Loucy (cell line): ENCODE data around the gene C22orf31.

Source experiments
- EZH2phosphoT487 ChIP-seq: fragments of 200-600 bp; IDR thresholded peaks from 2 replicates; pipeline ENCODE4 v1.6.1; 2018; ENCODE audit warnings: antibody characterized with exemption, mild to moderate bottlenecking, moderate library complexity, borderline replicate concordance
- TF ChIP-seq, protein P1 (sequence below): fragments of 200-600 bp; sonication (generic); conservative IDR thresholded peaks from 2 replicates; pipeline ENCODE4 v1.5.1; 2014; ENCODE audit warnings: mild to moderate bottlenecking, antibody characterized with exemption, low read length

DNA sequence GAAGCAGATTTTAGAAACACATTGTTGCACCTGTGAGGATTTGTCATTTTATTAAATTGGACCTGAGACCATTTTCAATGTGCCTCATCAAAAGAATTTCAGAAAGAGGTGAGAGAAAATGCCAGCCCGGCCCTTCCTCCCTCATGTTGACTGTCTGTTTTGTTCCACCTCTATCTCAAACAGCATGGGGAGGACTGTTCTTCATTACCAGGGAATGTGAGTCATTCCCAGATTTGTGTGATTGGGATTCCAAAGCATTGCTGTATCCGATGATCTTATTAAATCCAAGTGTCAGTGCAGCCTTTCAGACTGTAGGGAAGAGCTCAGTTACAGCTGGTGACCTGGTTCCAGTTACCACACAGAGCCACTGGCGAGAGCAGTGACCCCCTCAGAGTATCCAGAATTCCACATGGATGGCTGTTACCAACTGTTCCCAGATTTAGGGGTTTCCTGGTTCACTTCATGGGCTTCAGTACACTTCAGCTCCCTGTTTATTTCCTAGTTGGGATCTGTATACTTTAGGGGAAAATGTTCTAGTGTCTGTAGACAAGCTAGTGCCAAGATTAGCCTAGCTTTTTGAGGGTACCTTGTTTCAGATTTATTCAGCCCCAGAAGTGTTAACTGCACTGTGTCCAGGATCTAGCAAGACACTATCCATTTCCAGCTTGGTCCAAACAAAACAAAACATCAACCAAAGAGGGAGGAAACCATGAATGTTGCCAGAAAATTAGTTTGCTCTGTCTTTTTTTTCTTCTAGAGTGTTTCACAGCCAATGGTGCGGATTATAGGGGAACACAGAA, 32.1 kb upstream of the C22orf31 start:
- TF ChIP-seq, protein P1, sequence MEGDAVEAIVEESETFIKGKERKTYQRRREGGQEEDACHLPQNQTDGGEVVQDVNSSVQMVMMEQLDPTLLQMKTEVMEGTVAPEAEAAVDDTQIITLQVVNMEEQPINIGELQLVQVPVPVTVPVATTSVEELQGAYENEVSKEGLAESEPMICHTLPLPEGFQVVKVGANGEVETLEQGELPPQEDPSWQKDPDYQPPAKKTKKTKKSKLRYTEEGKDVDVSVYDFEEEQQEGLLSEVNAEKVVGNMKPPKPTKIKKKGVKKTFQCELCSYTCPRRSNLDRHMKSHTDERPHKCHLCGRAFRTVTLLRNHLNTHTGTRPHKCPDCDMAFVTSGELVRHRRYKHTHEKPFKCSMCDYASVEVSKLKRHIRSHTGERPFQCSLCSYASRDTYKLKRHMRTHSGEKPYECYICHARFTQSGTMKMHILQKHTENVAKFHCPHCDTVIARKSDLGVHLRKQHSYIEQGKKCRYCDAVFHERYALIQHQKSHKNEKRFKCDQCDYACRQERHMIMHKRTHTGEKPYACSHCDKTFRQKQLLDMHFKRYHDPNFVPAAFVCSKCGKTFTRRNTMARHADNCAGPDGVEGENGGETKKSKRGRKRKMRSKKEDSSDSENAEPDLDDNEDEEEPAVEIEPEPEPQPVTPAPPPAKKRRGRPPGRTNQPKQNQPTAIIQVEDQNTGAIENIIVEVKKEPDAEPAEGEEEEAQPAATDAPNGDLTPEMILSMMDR = no peak
- TF ChIP-seq EZH2phosphoT487 = no peak
